Activated CD4-positive, alpha-beta T cell treated with anti-CD3 and anti-CD28 coated beads, Interleukin-2, amount 50 U/mL, for 4 hours (primary cell): ENCODE measurements around the gene CPSF3.
"Not testable (repeated sequence)": the region's sequence is repeated elsewhere in the genome, so short reads cannot be mapped to it uniquely, and the experiment has no call there.

Source experiments
- DNase-seq, 2 experiments: peaks; one replicate each; pipeline ENCODE4 v3.0.0-alpha.2; 2020

CPSF3 gene

GRCh38 chr2:9472511-9472910 lies 49.1 kb downstream of the CPSF3 start:
- DNase-seq = no peak

GRCh38 chr2:9473308-9473984 lies 50.0 kb downstream of the CPSF3 start:
- no peak for DNase-seq

GRCh38 chr2:9473985-9474360 lies 50.5 kb downstream of the CPSF3 start:
- DNase-seq = peak; percentile 68 to 70

GRCh38 chr2:9474361-9475057 lies 51.1 kb downstream of the CPSF3 start, which contains the start of gene IAH1:
Gene IAH1 (plus strand): TSS chr2:9474551. CDS start chr2:9474567, 16 bp downstream.
- peak; percentile 75 to 81 for DNase-seq

GRCh38 chr2:9477914-9478313 lies 54.5 kb downstream of the CPSF3 start:
- DNase-seq = no peak

- DNase-seq = no peak
Measured at GRCh38 chr2:9478526-9478925, 55.1 kb downstream of the CPSF3 start.

- no peak for DNase-seq
Measured at GRCh38 chr2:9480157-9480556, 56.7 kb downstream of the CPSF3 start.

GRCh38 chr2:9483107-9483506 lies 59.7 kb downstream of the CPSF3 start:
- DNase-seq = no peak

GRCh38 chr2:9484533-9484932 lies 61.1 kb downstream of the CPSF3 start:
- DNase-seq = no peak

- no peak for DNase-seq
Measured at GRCh38 chr2:9488583-9489547, 65.4 kb downstream of the CPSF3 start.

- no peak for DNase-seq
Measured at GRCh38 chr2:9490789-9491188, 67.3 kb downstream of the CPSF3 start.

GRCh38 chr2:9492927-9493326 lies 69.5 kb downstream of the CPSF3 start:
- DNase-seq = no peak

- DNase-seq = no peak
Measured at GRCh38 chr2:9493478-9493877, 70.0 kb downstream of the CPSF3 start.

GRCh38 chr2:9494081-9494480 lies 70.6 kb downstream of the CPSF3 start:
- DNase-seq = no peak

- DNase-seq = no peak
Measured at GRCh38 chr2:9497017-9497416, 73.6 kb downstream of the CPSF3 start.

- no peak for DNase-seq
Measured at GRCh38 chr2:9498210-9498609, 74.8 kb downstream of the CPSF3 start.

GRCh38 chr2:9508931-9509330 lies 85.5 kb downstream of the CPSF3 start:
- DNase-seq = no peak

- not testable (repeated sequence) for DNase-seq
Measured at GRCh38 chr2:9513946-9514345, 90.5 kb downstream of the CPSF3 start.

GRCh38 chr2:9517118-9517782 lies 93.8 kb downstream of the CPSF3 start:
- no peak for DNase-seq

- no peak for DNase-seq
Measured at GRCh38 chr2:9518163-9518562, 94.7 kb downstream of the CPSF3 start.

- no peak for DNase-seq
Measured at GRCh38 chr2:9518780-9519179, 95.3 kb downstream of the CPSF3 start.

GRCh38 chr2:9519250-9519649 lies 95.8 kb downstream of the CPSF3 start:
- no peak for DNase-seq
